Activated CD4-positive, alpha-beta T cell treated with anti-CD3 and anti-CD28 coated beads for 36 hours (primary cell): ENCODE results near the gene LSAMP. TPM values are rescaled to one million over a fixed set of nuclear protein-coding genes. Genes with fewer than 3 reads are reported as not detected.

Experiments used
- ATAC-seq: fragments of 200-7000 bp; cut with Tn5 transposase; one replicate; pipeline ENCODE4 v1.10.0; 2021; ENCODE audit warnings: mild to moderate bottlenecking, moderate library complexity
- CTCF ChIA-PET: fragments of 350-600 bp; sonication (Branson Sonifier 250); formaldehyde crosslinking; loops from one replicate; lab custom pipeline; 2021; ENCODE audit warnings: antibody characterized with exemption; lab: Charles Lee
- POLR2A ChIA-PET: fragments of 350-600 bp; sonication (Branson Sonifier 250); formaldehyde crosslinking; loops from one replicate; lab custom pipeline; 2021; ENCODE audit warnings: antibody characterized with exemption, inconsistent platforms; lab: Charles Lee
- DNase-seq: peaks from one replicate; pipeline ENCODE4 v3.0.0-alpha.2; 2020
- H3K27ac Mint-ChIP-seq: one replicate; pipeline ENCODE4 v1.8.0; 2021; ENCODE audit warnings: mixed read lengths
- H3K27me3 Mint-ChIP-seq: one replicate; pipeline ENCODE4 v1.8.0; 2021; ENCODE audit warnings: mixed read lengths
- H3K36me3 Mint-ChIP-seq: one replicate; pipeline ENCODE4 v1.8.0; 2021; ENCODE audit warnings: low read depth, mixed read lengths
- H3K4me1 Mint-ChIP-seq: one replicate; pipeline ENCODE4 v1.8.0; 2021; ENCODE audit warnings: mixed read lengths
- H3K4me3 Mint-ChIP-seq: one replicate; pipeline ENCODE4 v1.8.0; 2021; ENCODE audit warnings: mild to moderate bottlenecking, moderate library complexity, mixed read lengths
- H3K9me3 Mint-ChIP-seq: one replicate; pipeline ENCODE4 v1.8.0; 2021; ENCODE audit warnings: low read depth, mixed read lengths
- intact Hi-C, 2 experiments: fragments of 100-400 bp; cut with DNase I in 1 of 2; cut with micrococcal nuclease in 1 of 2; formaldehyde crosslinking; loops; one replicate each; pipeline versions ENCODE4 v1.14.2 to v1.15.1; 2022 to 2024; cut with DNase I, micrococcal nuclease
- total RNA-seq, 2 experiments: library from RNA; stranded (reverse); gene quantifications; one replicate each; pipeline ENCODE4 v1.2.3, GENCODE V29; 2021

The LSAMP gene
- total RNA-seq, 2 experiments from 2014 or later = not detected

GRCh38 chr3:115989684-115990421, 455.4 kb downstream of the LSAMP start:
- DNase-seq (no peak), ATAC-seq (no peak)
- Mint-ChIP-seq H3K27ac (no peak overlapping the region), H3K4me1 (no peaks in the 10 kb centered on the region), H3K27me3 (peaks cover 2% of the 10 kb centered on the region), H3K9me3 (no peaks in the 10 kb centered on the region), H3K36me3 (no peaks in the 10 kb centered on the region), H3K4me3 (no peak overlapping the region)
- POLR2A ChIA-PET = no interaction called here
- CTCF ChIA-PET = no interaction called here
- intact Hi-C loops = no loop called here

GRCh38 chr3:115986555-115987207, 458.6 kb downstream of the LSAMP start:
- ChIA-PET CTCF (interaction anchor here (0.7 kb wide), 1 partner anchor 771 kb away, joined by 5 read pairs; no protein-coding TSS in a partner anchor), POLR2A (no interaction called here)
- Mint-ChIP-seq H3K9me3 (no peaks in the 10 kb centered on the region), H3K36me3 (no peaks in the 10 kb centered on the region), H3K27me3 (peaks cover 4% of the 10 kb centered on the region), H3K4me1 (no peaks in the 10 kb centered on the region), H3K27ac (no peak overlapping the region), H3K4me3 (no peak overlapping the region)
- ATAC-seq (no peak), DNase-seq (no peak)
- intact Hi-C loops = no loop called here

GRCh38 chr3:115982629-115983028, 462.7 kb downstream of the LSAMP start:
- Mint-ChIP-seq H3K27ac (no peak overlapping the region), H3K36me3 (no peaks in the 10 kb centered on the region), H3K4me3 (no peak overlapping the region), H3K9me3 (no peaks in the 10 kb centered on the region), H3K4me1 (no peaks in the 10 kb centered on the region), H3K27me3 (peaks cover 2% of the 10 kb centered on the region)
- intact Hi-C loops = no loop called here
- CTCF ChIA-PET = no interaction called here
- POLR2A ChIA-PET = no interaction called here
- ATAC-seq (no peak), DNase-seq (no peak)

- DNase-seq (no peak), ATAC-seq (no peak)
- no peak overlapping the region for H3K27ac Mint-ChIP-seq
- H3K4me1 Mint-ChIP-seq = no peaks in the 10 kb centered on the region
- H3K36me3 Mint-ChIP-seq = no peaks in the 10 kb centered on the region
- H3K4me3 Mint-ChIP-seq = no peak overlapping the region
- no peaks in the 10 kb centered on the region for H3K9me3 Mint-ChIP-seq
- POLR2A ChIA-PET = no interaction called here
- CTCF ChIA-PET = no interaction called here
- H3K27me3 Mint-ChIP-seq = peaks cover 2% of the 10 kb centered on the region
- intact Hi-C loops = no loop called here
These were observed 463.2 kb downstream of the LSAMP start for GRCh38 chr3:115982108-115982507.

GRCh38 chr3:115980709-115981108, 464.6 kb downstream of the LSAMP start:
- intact Hi-C loops = no loop called here
- CTCF ChIA-PET = no interaction called here
- H3K4me3 Mint-ChIP-seq = no peak overlapping the region
- no peak overlapping the region for H3K27ac Mint-ChIP-seq
- H3K36me3 Mint-ChIP-seq = no peaks in the 10 kb centered on the region
- H3K27me3 Mint-ChIP-seq = peaks cover 2% of the 10 kb centered on the region
- DNase-seq (no peak), ATAC-seq (no peak)
- POLR2A ChIA-PET = no interaction called here
- no peaks in the 10 kb centered on the region for H3K9me3 Mint-ChIP-seq
- H3K4me1 Mint-ChIP-seq = no peaks in the 10 kb centered on the region

- peaks cover 4% of the 10 kb centered on the region for H3K27me3 Mint-ChIP-seq
- ChIA-PET POLR2A (no interaction called here), CTCF (no interaction called here)
- no peak overlapping the region for H3K27ac Mint-ChIP-seq
- no peaks in the 10 kb centered on the region for H3K4me1 Mint-ChIP-seq
- H3K36me3 Mint-ChIP-seq = no peaks in the 10 kb centered on the region
- ATAC-seq (no peak), DNase-seq (no peak)
- H3K9me3 Mint-ChIP-seq = no peaks in the 10 kb centered on the region
- no peak overlapping the region for H3K4me3 Mint-ChIP-seq
- intact Hi-C loops = no loop called here
These were observed 467.4 kb downstream of the LSAMP start for GRCh38 chr3:115977866-115978265.

GRCh38 chr3:115975796-115976195, 469.5 kb downstream of the LSAMP start:
- intact Hi-C loops = no loop called here
- Mint-ChIP-seq H3K4me1 (no peaks in the 10 kb centered on the region), H3K36me3 (no peaks in the 10 kb centered on the region), H3K27me3 (peaks cover 3% of the 10 kb centered on the region), H3K9me3 (no peaks in the 10 kb centered on the region), H3K4me3 (no peak overlapping the region), H3K27ac (no peak overlapping the region)
- ChIA-PET CTCF (no interaction called here), POLR2A (no interaction called here)
- ATAC-seq (no peak), DNase-seq (no peak)

- CTCF ChIA-PET = no interaction called here
- H3K27me3 Mint-ChIP-seq = peaks cover 3% of the 10 kb centered on the region
- H3K4me3 Mint-ChIP-seq = no peak overlapping the region
- ATAC-seq (no peak), DNase-seq (no peak)
- no peaks in the 10 kb centered on the region for H3K9me3 Mint-ChIP-seq
- H3K36me3 Mint-ChIP-seq = no peaks in the 10 kb centered on the region
- POLR2A ChIA-PET = no interaction called here
- intact Hi-C loops = no loop called here
- H3K27ac Mint-ChIP-seq = no peak overlapping the region
- H3K4me1 Mint-ChIP-seq = no peaks in the 10 kb centered on the region
These were observed 469.9 kb downstream of the LSAMP start for GRCh38 chr3:115975353-115975752.

GRCh38 chr3:115974940-115975339, 470.3 kb downstream of the LSAMP start:
- Mint-ChIP-seq H3K4me3 (no peak overlapping the region), H3K27ac (no peak overlapping the region), H3K9me3 (no peaks in the 10 kb centered on the region), H3K4me1 (no peaks in the 10 kb centered on the region), H3K36me3 (no peaks in the 10 kb centered on the region), H3K27me3 (peaks cover 3% of the 10 kb centered on the region)
- DNase-seq (no peak), ATAC-seq (no peak)
- POLR2A ChIA-PET = no interaction called here
- intact Hi-C loops = no loop called here
- CTCF ChIA-PET = no interaction called here

- peaks cover 3% of the 10 kb centered on the region for H3K27me3 Mint-ChIP-seq
- no peaks in the 10 kb centered on the region for H3K9me3 Mint-ChIP-seq
- no peaks in the 10 kb centered on the region for H3K36me3 Mint-ChIP-seq
- DNase-seq (no peak), ATAC-seq (no peak)
- intact Hi-C loops = no loop called here
- H3K27ac Mint-ChIP-seq = no peak overlapping the region
- ChIA-PET CTCF (no interaction called here), POLR2A (no interaction called here)
- H3K4me3 Mint-ChIP-seq = no peak overlapping the region
- H3K4me1 Mint-ChIP-seq = no peaks in the 10 kb centered on the region
These were observed 476.4 kb downstream of the LSAMP start for GRCh38 chr3:115968871-115969270.

- POLR2A ChIA-PET = no interaction called here
- Mint-ChIP-seq H3K27me3 (peaks cover 2% of the 10 kb centered on the region), H3K9me3 (no peaks in the 10 kb centered on the region), H3K4me3 (no peak overlapping the region), H3K27ac (no peak overlapping the region), H3K36me3 (no peaks in the 10 kb centered on the region), H3K4me1 (no peaks in the 10 kb centered on the region)
- intact Hi-C loops = no loop called here
- no peak for DNase-seq
- ATAC-seq = no peak
- CTCF ChIA-PET = no interaction called here
These were observed 483.9 kb downstream of the LSAMP start for GRCh38 chr3:115961380-115961779.

GRCh38 chr3:115960799-115961198, 484.5 kb downstream of the LSAMP start:
- H3K4me1 Mint-ChIP-seq = no peaks in the 10 kb centered on the region
- ChIA-PET POLR2A (no interaction called here), CTCF (no interaction called here)
- H3K4me3 Mint-ChIP-seq = no peak overlapping the region
- no peak for ATAC-seq
- no peak overlapping the region for H3K27ac Mint-ChIP-seq
- peaks cover 2% of the 10 kb centered on the region for H3K27me3 Mint-ChIP-seq
- H3K36me3 Mint-ChIP-seq = no peaks in the 10 kb centered on the region
- intact Hi-C loops = no loop called here
- no peaks in the 10 kb centered on the region for H3K9me3 Mint-ChIP-seq
- DNase-seq = no peak
